ENCODE measurements around the gene NPAS2.
A peak's percentile ranks its signal among the peaks of the same experiment; 100 is the strongest.

NPAS2 gene

GRCh38 chr2:101037161-101037755, 217.3 kb downstream of the NPAS2 start:
- no peak for DNase-seq (ENCODE audit: low spot score)
- TF ChIP-seq, protein P1, sequence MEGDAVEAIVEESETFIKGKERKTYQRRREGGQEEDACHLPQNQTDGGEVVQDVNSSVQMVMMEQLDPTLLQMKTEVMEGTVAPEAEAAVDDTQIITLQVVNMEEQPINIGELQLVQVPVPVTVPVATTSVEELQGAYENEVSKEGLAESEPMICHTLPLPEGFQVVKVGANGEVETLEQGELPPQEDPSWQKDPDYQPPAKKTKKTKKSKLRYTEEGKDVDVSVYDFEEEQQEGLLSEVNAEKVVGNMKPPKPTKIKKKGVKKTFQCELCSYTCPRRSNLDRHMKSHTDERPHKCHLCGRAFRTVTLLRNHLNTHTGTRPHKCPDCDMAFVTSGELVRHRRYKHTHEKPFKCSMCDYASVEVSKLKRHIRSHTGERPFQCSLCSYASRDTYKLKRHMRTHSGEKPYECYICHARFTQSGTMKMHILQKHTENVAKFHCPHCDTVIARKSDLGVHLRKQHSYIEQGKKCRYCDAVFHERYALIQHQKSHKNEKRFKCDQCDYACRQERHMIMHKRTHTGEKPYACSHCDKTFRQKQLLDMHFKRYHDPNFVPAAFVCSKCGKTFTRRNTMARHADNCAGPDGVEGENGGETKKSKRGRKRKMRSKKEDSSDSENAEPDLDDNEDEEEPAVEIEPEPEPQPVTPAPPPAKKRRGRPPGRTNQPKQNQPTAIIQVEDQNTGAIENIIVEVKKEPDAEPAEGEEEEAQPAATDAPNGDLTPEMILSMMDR (IDR thresholded peaks at IDR 0.05; ENCODE audit: extremely low read depth, insufficient read depth, missing control alignments) = no peak
- in situ Hi-C loops (cut with MboI; ENCODE audit: low pct_unique_long_range_greater_than_20kb, low sequenced_read_pairs, unreplicated experiment) = loop anchor here (25.0 kb wide), 1 partner anchor 125 kb away; the partner anchor contains the start of gene TBC1D8

DNA sequence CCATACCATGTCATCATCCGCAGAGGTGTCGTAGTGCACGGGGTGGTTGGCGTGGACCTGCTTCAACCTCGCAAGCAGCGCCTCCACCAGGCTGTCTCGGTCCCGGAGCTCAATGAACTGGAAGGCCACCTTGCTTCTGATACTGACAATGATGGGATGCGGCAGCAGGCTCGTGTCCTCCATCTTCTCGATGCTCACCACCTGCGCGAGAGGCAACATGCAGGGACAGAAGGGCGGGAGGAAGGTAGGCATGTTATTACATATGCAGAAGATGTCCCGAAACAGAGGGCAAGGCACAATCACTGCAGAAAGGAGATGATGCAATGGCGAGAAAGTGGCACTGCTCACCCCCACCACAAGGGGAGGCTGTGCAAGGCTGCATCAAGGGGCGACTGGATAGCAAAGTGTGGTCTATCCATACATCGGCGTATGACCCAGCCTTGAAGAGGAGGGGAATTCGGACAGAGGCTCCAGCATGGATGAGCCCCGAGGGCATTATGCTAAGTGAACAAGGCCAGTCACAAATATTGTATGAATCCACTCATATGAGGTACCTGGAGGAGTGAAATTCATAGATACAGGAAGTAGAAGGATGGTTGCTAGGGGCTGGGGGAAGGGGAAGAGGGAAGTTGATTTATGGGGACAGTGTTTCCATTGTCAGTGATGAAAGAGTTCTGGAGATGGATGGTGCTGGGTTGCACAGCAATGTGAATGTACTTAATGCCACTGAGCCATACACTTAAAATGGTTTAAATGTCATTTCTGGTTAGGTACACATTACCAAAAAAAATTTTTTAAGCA, 218.7 kb downstream of the NPAS2 start:
- DNase-seq (ENCODE audit: low spot score) = no peak
- in situ Hi-C loops (cut with MboI; ENCODE audit: low pct_unique_long_range_greater_than_20kb, low sequenced_read_pairs, unreplicated experiment) = loop anchor here (25.0 kb wide), 1 partner anchor 124 kb away; the partner anchor contains the start of gene TBC1D8
- TF ChIP-seq, protein P1 (IDR thresholded peaks at IDR 0.05; ENCODE audit: extremely low read depth, insufficient read depth, missing control alignments) = peak; percentile 46

GRCh38 chr2:101040072-101040471, 220.1 kb downstream of the NPAS2 start:
- in situ Hi-C loops (cut with MboI; ENCODE audit: low pct_unique_long_range_greater_than_20kb, low sequenced_read_pairs, unreplicated experiment) = loop anchor here (25.0 kb wide), 1 partner anchor 122 kb away; the partner anchor contains the start of gene TBC1D8
- no peak for DNase-seq (ENCODE audit: low spot score)
- TF ChIP-seq, protein P1 (IDR thresholded peaks at IDR 0.05; ENCODE audit: extremely low read depth, insufficient read depth, missing control alignments) = no peak

- in situ Hi-C loops (cut with MboI; ENCODE audit: low pct_unique_long_range_greater_than_20kb, low sequenced_read_pairs, unreplicated experiment) = loop anchor here (25.0 kb wide), 1 partner anchor 122 kb away; the partner anchor contains the start of gene TBC1D8
- no peak for DNase-seq (ENCODE audit: low spot score)
- TF ChIP-seq, protein P1 (IDR thresholded peaks at IDR 0.05; ENCODE audit: extremely low read depth, insufficient read depth, missing control alignments) = no peak
Observed at GRCh38 chr2:101040761-101041160, 220.8 kb downstream of the NPAS2 start.

- in situ Hi-C loops (cut with MboI; ENCODE audit: low pct_unique_long_range_greater_than_20kb, low sequenced_read_pairs, unreplicated experiment) = loop anchor here (25.0 kb wide), 1 partner anchor 121 kb away; the partner anchor contains the start of gene TBC1D8
- TF ChIP-seq, protein P1 (IDR thresholded peaks at IDR 0.05; ENCODE audit: extremely low read depth, insufficient read depth, missing control alignments) = no peak
- DNase-seq (ENCODE audit: low spot score) = no peak
Observed at GRCh38 chr2:101041413-101041812, 221.5 kb downstream of the NPAS2 start.

DNA sequence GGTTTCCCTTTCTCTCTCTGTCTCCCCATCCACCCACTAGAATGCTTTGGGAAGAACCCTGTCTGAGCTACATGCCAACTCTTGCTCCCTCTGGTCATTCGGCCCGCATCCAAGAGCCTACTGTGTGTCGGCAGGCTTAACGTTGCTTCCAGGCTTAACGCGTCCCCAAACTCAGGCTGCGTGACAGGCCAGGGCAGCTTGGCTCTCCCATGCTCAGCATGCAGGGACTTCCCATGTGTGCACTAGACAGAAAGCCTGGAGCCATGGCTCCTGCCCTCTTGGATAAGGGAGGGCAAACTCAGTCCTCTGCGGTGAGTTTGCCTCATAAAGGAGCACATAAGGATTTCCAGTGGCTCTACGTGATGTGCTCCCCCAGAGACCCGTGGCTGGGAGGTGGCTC, 225.4 kb downstream of the NPAS2 start:
- TF ChIP-seq, protein P1 (IDR thresholded peaks at IDR 0.05; ENCODE audit: extremely low read depth, insufficient read depth, missing control alignments) = no peak
- in situ Hi-C loops (cut with MboI; ENCODE audit: low pct_unique_long_range_greater_than_20kb, low sequenced_read_pairs, unreplicated experiment) = loop anchor here (25.0 kb wide), 1 partner anchor 117 kb away; the partner anchor contains the start of gene TBC1D8
- no peak for DNase-seq (ENCODE audit: low spot score)

Data from GM13977 (cell line).